CD4-positive, alpha-beta T cell treated with Interleukin-17A for 4 hours (primary cell): ENCODE data around the gene PLD2.
A peak's percentile ranks its signal among the peaks of the same experiment; 100 is the strongest.

Experiments
- DNase-seq: peaks from one replicate; pipeline ENCODE4 v3.0.0-alpha.2; 2020; ENCODE audit warnings: mixed read lengths

PLD2 gene, protein sequence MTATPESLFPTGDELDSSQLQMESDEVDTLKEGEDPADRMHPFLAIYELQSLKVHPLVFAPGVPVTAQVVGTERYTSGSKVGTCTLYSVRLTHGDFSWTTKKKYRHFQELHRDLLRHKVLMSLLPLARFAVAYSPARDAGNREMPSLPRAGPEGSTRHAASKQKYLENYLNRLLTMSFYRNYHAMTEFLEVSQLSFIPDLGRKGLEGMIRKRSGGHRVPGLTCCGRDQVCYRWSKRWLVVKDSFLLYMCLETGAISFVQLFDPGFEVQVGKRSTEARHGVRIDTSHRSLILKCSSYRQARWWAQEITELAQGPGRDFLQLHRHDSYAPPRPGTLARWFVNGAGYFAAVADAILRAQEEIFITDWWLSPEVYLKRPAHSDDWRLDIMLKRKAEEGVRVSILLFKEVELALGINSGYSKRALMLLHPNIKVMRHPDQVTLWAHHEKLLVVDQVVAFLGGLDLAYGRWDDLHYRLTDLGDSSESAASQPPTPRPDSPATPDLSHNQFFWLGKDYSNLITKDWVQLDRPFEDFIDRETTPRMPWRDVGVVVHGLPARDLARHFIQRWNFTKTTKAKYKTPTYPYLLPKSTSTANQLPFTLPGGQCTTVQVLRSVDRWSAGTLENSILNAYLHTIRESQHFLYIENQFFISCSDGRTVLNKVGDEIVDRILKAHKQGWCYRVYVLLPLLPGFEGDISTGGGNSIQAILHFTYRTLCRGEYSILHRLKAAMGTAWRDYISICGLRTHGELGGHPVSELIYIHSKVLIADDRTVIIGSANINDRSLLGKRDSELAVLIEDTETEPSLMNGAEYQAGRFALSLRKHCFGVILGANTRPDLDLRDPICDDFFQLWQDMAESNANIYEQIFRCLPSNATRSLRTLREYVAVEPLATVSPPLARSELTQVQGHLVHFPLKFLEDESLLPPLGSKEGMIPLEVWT

DNA sequence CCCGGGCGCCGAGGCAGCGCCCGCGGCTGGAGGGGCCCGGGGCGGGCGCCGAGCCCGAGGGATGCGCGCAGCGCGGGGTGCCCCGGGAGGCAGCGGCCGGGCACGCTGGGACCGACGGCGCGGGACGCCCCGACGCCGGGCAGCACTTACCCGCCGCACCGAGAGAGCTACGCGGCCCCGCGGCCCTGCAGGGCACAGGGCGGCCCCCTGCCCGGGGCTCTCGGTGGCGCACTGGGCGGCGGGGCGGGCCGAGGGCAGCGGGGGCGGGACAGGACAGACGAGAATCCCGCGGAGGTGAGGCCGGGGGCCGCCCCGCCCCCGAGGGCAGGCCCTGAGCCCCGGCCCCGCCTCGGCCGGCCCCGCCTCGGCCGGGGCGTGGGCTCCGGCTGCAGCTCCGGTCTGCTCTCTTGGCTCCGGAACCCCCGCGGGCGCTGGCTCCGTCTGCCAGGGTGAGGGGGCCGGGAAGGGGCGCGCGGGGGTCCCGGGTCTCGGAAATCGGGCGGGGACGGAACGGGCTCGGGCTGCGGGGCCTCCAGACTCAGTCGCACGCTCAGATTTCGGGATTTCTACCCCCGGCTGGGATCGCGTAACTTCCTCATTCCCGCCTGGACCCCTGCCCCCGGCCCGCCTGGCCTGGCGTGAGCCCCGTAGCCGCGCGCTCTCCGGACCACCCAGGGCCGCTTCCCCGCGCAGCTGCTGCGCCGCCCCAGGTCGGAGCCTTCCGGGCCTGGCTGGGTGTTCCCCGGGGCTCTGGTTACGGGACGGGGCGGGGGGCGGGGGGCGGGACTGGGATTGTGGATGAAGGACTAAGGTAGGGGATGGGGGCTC lies at the start of gene PLD2:
Gene PLD2, plus strand, starts transcription at position 376 of the 828 bp plus-strand sequence. CDS start 621 bp downstream, outside the sequence.
- DNase-seq = peak; percentile 94

- no peak for DNase-seq
Observed at GRCh38 chr17:4759776-4760236, 47.1 kb upstream of the PLD2 start.

- DNase-seq = no peak
Observed at GRCh38 chr17:4764595-4764994, 42.4 kb upstream of the PLD2 start.

- DNase-seq = no peak
Observed at GRCh38 chr17:4766201-4766600, 40.8 kb upstream of the PLD2 start.

- no peak for DNase-seq
Observed at GRCh38 chr17:4766723-4767122, 40.2 kb upstream of the PLD2 start.

DNA sequence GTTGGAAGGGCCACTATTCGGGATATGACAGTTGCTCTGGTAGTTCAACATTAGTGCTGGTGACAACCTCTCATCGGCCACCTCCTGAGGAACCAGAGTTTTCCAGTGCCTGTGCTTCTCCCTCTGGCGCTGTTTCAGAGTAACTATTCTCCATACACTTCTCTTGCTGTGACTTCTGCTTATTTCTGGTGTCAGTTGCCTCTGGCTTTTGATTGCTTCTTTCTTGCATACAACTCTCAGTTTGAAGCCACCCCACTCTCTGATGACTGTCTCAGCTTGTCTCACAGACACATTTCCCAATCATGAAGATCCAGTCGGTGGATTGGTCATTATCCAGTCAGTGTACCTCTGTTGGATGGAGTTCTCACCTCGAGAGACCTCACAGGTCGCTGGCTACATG lies 38.7 kb upstream of the PLD2 start:
- DNase-seq = no peak

- no peak for DNase-seq
Observed at GRCh38 chr17:4769628-4770027, 37.3 kb upstream of the PLD2 start.

DNA sequence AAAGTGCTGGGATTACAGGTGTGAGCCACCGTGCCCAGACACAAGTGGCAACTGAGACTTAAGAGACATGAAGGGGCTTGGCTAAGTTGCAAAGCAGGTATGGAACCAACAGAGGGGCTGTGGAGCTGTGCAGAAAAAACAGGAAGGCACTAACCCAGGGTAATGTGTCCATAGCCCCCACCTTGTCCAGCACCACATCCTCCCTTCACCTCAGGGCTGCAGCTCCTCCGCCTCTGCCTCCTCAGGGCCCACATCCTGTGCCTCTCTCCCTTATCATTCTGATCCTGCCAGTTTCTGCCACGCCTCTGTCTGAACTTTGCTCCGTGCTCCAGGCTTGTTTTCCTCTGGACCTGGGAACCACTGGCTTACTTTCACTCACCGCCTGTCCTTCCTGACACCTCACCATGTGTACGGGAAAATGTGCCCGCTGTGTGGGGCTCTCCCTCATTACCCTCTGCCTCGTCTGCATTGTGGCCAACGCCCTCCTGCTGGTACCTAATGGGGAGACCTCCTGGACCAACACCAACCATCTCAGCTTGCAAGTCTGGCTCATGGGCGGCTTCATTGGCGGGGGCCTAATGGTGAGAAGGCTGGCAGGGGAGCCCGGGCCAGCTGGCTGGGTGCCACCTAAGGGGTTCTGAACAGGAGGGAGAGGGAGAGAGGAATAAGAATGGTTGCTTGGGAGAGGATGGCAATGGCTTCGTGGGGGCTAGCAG lies 35.3 kb upstream of the PLD2 start, which contains the start of gene TM4SF5:
Gene TM4SF5, plus strand, starts transcription at position 368 of the 716 bp plus-strand sequence. Its CDS starts 37 bp downstream, at position 405.
- DNase-seq = no peak

GRCh38 chr17:4772235-4772613 lies 34.7 kb upstream of the PLD2 start:
- no peak for DNase-seq

DNA sequence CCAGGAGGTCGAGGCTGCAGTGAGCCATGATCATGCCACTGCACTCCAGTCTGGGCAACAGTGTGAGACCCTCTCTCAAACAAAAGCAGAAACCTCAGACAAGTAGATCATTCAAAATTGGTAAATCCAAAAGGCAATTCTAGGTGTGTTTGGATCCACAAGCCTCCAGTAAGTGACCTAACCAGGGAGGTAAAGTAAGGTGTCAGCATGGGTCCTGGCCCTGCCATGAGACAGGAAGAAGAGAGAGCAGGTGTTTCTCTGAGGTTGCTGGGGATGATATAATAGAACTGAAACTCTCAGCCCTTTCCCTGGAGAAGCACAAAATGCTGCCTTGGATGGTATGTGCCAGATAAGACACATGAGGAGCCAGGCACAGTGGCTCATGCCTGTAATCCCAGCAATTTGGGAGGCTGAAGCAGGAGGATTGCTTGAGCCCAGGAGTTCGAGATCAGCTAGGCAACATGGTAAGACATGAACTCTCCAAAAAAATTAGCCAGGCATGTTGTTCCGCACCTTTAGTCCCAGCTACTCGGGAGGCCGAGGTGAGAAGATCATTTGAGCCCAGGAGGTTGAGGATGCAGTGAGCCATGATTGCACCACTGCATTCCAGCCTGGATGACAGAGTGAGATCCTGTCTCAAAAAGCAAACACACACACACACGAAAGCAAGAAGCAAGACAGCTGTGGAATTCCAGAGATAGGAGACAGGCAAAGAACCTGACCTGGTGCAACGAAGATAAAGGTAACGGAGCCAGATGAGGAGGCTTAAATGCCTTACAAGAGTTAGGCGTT lies 28.8 kb upstream of the PLD2 start:
- DNase-seq = no peak

- no peak for DNase-seq
Observed at GRCh38 chr17:4780325-4780955, 26.5 kb upstream of the PLD2 start.

DNA sequence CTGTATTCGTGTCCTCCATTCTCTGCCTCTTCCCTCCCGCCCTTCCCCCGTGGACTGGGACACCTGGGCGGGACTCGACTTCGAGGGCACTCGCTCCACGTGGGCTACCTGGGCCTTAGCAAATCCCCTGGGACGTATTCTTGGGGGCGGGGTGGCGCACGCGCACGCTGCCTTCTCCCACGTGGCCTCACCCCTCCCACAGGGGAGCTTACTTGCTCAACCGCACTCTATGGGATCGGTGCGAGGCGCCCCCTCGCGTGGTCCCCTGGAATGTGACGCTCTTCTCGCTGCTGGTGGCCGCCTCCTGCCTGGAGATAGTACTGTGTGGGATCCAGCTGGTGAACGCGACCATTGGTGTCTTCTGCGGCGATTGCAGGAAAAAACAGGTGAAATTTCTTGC lies 24.3 kb upstream of the PLD2 start:
- peak; percentile 32 for DNase-seq

GRCh38 chr17:4785311-4786105 lies 21.4 kb upstream of the PLD2 start:
- DNase-seq = peak; percentile 21

GRCh38 chr17:4786106-4786511 lies 20.8 kb upstream of the PLD2 start, which contains the start of gene VMO1:
Gene VMO1 (minus strand): TSS chr17:4786364. CDS start chr17:4786352, 12 bp downstream.
- no peak for DNase-seq

DNA sequence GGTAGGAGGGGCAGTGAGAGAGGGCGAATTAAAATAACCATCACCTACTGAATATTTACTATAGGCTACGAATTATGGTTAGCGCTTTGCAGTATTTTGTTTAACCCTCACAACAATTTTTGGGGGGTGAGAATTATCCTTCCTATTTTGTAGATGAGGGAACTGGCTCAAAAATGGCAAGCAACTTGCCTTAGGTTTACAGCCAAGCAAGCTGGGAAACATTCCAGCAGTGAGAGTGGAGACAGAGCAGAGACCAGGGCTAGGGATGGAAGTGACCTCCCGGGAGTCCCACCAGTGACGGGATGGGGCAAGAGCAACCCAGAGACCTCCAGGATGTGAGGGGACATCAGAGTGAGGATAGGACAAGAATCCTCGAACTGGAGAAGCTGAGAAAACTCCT lies 20.4 kb upstream of the PLD2 start:
- no peak for DNase-seq

GRCh38 chr17:4788159-4788806 lies 18.7 kb upstream of the PLD2 start:
- no peak for DNase-seq

DNA sequence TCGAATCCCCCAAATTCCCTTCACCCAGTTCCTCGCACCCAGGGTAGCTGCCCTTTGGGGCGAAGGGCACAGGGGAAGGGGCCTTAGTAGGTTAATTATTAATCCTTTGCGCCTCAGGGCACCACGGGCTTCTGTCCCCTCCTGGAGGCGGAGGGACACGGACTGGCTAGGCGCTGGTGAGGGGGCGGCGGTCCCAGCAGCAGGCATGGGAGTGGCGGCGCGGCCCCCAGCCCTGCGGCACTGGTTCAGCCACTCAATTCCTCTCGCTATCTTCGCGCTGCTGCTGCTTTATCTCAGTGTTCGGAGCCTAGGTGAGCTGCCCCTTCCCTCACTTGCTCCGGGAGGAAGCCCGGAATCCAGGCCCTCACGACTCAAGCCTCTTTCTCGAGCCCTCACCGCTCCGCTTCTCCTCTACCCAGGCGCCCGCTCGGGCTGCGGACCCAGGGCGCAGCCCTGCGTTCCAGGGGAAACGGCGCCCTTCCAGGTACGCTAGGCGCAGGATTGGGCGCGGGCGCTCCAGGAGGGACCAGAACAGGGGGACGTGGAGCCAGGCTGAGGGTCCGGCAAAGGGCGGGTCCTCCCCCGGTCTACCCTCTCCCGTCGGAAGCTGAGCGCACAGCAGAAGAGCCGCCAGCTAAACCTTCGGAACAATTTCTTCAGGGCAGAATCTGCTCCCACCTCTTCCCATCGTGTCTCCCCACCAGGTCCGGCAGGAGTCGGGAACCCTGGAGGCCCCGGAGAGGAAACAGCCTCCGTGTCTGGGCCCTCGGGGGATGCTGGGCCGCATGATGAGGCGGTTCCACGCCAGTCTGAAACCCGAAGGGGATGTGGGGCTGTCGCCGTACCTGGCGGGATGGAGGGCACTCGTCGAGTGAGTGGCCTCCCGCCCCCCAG lies 17.9 kb upstream of the PLD2 start, which contains the start of gene GLTPD2:
Gene GLTPD2, plus strand, starts transcription at position 158 of the 894 bp plus-strand sequence. Its CDS starts 48 bp downstream, at position 206.
- DNase-seq = no peak

DNA sequence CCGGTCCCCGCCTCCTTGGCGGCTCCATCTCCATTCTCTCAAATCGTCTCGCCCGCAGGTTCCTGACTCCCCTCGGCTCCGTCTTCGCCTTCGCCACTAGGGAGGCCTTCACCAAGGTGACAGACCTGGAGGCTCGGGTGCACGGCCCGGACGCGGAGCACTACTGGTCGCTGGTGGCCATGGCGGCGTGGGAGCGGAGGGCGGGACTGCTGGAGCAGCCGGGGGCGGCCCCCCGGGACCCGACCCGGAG lies 17.3 kb upstream of the PLD2 start:
- no peak for DNase-seq
